Fibroblast of skin of right quadriceps (primary cell): ENCODE results near the gene PNLIP.

Experiments used
- DNase-seq: peaks from one replicate; pipeline ENCODE4 v3.0.0-alpha.2; 2013

Gene PNLIP

DNA sequence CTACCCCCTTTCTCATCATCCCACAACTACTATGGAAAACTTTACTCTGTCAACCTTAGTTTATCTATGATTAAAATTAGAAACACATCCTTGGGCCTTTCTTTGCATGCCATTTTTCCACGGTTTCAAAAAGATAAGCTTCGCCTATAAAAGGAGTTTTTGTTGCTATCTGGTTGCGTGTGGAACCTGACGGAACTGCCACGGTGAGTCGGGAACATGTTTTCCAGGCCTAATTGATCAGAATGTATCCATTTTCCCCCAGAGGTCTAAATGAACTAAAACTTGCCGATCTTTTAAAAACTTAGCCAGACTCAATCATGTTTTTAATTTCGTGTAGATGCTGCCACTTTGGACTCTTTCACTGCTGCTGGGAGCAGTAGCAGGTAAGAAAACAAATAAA lies at the start of gene PNLIP:
TSS of gene PNLIP (plus strand) at position 176 of the 400 bp plus-strand sequence. CDS start at position 338, 162 bp downstream.
- DNase-seq, result no peak

DNA sequence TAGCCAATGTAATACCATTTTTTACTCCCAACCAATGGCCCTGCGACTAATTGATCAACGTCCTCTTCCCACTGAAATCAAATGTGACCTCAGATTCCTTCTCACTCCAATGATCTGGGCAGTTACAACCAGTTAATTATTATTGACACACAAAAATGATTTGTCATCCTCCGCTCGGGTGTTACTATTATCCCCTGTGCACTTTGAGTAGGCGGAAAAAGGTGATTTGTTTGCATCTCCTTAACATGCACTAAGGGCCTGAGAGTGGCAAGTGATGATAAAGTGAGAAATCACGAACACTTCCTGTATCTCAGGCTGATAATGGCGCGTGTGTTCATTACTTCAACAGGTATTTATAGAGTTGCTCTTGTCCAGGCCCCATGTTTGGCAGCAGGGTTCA lies 40.9 kb upstream of the PNLIP start:
- no peak for DNase-seq

DNA sequence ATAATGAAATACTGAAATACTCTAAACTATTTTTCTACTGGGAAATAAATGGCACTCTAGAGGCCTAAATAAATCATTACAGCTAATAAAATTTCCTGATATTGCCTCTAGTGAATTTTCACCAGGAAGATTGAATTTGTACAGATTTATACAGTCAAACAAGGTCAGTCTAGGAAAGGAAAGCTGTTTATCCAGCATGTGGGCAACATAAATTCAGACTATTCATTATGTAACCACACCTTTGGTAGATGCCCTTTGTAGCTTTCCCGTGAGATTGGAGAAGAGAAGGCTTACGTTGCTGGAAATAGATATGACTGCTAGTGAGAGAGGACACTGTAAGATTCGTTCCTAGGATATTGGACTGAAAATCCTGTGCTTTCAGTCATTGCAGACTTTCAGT lies 35.2 kb upstream of the PNLIP start:
- DNase-seq, result no peak

DNA sequence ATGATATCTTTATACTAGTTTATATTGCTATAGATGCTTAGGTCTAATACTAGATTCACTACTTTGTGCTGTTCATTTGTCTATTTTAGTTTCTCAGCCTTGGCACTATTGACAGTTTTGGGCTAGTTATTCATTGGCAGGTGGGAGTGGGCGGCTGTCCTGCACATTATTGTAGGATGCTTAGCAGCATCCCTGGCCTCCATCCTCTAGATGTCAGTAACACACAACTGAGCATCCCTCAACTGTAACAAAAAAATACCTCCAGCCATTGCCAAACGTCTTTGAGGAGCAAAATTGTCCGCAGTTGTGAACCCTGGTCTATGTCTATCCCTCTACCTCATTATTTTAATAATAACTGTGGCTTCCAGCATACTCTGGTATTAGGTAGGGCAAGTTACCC lies 34.4 kb upstream of the PNLIP start:
- DNase-seq, result no peak

DNA sequence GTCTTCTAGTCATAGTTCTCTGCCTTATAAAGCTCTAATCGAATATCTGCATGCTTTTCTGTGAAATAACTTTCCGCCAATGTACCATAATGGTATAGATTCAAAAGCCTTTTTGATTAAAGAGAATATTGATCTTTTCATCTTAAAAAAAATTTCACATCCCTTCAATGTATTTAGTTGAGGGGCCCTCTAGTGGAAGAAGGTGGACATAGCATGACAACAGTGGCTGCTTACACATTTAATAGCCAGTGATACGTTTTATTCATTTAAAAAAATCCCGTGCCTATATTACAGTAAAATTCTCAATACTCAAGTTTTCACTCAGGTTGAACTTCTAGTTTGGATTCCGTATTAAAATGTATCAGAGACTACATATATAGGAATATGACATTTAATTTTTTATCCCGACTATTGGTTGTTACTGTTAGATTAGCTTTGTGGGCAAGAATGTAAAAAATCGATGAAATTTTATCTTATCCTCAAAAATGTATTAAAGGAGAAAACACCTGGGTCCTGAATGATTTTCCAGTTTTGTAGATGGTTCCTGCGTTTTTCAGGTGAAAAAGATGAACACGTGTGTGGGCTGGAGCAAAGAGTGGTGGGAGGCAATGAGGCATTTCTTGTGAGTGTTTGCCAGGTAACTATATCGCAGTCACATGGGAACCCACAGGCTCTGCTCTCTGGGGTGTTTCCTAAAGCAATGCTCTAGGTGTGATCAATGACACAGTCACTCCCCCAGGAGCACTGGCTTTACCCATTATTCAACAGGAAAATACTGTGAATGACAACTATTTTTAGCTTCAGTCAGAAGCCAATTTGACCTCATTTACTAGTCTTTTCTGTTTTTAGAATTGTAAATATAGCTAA lies 24.1 kb upstream of the PNLIP start:
- peak; percentile 35 for DNase-seq

DNA sequence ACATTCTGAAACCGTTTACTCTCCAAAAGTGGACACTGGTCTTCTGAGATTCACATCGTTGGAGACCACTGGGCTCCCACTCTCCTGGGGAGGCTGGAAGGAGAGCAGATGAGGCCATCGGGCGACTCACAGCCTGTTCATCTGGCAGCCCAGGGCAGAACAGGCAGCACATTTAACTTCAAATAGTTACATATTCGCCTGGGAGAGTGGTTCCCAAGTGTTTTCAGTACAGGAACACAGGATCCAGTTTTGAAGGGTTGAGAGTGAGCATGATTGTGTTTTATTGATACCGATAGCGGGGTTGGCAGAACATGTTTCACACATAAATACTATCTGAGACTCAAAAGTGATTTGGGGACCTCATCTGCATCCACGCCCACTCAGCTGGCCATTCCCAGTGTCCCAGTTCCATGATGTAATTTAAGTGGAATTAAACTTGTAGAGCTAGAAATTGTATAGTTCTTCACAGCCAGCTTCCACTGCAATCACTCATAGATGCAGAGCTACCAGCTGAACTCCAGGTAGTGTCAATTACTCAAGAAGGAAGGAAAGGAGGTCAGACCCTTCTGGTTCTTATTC lies 22.8 kb upstream of the PNLIP start:
- no peak for DNase-seq

DNA sequence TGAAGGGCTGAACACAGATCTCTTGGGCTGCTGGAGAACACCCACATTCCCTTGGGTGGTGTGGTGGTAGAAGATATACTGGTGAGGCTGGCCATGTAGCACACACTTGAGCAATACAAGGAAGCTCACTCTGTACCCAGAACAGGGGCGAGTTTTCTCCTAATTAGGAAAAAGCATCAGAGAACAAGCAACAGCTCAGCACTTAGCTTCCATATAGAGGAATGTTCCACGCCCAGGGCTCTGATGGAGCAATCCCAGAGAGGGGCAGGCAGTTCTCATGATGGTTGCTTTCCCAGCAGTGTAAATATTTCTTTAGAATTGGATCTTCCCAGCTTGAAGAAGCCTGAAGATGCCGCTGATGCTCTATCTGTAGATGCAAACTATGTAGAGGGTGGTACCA lies 21.0 kb upstream of the PNLIP start:
- DNase-seq, result no peak

DNA sequence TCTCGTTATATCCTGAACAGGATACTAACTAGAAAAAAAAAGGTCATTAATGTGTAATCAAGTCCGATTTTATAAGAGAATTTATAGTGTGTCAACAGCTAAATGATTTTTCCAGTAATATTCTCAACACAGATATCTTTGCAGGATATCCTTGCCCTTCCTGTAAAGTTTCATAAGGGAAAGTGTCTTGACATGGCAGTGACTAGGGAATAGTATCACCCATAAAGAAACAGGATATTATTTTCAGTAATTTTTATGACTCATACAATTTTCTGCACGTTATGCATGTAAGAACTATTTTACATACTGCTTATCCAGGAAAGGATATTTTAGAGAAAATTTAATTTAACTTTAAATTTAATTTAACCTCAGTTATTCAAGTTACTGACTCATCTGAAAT lies 19.5 kb upstream of the PNLIP start:
- no peak for DNase-seq

DNA sequence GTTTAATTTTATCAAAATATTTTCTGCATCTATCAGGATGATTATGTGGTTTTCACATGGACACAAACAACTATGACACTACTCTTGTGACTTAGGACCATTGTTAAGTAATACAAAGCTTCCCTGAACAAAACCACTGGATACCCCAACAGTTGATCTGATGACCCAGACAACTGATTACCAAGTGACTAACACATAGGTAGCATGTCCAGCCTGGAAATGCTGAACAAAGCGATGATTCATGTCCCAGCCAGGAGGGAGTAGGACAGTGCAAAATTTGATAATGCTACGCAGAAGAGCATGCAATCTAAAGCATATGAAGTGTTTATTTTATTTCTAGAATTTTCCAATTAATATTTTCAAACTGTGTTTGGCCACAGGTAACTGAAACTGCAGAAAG lies 8.9 kb upstream of the PNLIP start:
- no peak for DNase-seq

DNA sequence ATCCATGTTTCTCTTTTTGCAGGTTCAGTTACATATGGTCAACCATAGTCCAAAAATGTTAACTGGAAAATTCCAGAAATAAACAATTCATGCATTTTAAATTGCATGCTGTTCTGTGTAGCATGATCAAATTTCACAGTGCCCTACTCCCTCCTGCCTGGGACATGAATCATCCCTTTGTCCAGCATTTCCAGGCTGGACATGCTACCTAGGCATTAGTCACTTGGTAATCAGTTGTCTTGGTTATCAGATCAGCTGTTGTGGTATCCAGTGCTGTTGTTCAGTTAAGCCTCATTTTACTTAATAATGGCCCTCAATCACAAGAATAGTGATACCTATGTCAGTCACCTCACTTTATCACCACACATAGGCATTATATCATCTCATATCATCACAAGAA lies 7.3 kb upstream of the PNLIP start:
- DNase-seq, result no peak

DNA sequence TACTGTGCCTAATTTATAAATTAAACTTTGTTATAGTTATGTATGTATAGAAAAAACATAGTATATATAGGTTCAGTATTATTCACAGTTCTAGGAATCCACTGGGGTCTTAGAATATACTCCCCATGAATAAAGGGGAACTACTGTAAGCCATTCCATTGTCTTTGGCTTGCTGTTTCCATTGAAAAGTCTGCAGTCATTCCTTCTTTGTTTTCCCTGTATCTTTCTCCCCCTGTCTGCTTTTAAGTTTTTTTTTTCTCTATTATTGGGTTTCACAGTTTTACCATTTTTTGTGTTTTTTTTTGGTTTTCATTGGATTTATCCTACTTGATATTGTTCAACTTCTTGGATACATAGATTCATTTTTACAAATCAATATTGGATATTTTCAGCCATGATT lies 6.7 kb upstream of the PNLIP start:
- DNase-seq, result no peak

DNA sequence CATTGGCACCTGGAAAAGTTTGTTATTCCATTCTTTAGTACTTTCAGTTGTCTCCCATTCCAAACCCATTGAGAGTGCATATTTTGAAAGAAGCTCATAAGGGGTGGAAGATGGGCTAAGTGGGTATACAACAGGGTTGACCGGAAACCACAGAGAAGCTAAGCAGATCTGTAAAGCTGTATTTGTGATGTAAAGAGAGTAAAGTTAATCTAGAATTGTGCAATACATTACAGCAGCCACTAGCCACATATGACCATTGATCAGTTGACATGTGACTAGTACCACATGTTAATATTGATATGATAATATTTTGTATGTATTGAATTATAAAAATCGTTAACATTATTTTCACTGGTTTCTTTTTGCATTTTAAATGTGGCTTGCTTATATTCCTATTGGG lies 4.9 kb upstream of the PNLIP start:
- no peak for DNase-seq

DNA sequence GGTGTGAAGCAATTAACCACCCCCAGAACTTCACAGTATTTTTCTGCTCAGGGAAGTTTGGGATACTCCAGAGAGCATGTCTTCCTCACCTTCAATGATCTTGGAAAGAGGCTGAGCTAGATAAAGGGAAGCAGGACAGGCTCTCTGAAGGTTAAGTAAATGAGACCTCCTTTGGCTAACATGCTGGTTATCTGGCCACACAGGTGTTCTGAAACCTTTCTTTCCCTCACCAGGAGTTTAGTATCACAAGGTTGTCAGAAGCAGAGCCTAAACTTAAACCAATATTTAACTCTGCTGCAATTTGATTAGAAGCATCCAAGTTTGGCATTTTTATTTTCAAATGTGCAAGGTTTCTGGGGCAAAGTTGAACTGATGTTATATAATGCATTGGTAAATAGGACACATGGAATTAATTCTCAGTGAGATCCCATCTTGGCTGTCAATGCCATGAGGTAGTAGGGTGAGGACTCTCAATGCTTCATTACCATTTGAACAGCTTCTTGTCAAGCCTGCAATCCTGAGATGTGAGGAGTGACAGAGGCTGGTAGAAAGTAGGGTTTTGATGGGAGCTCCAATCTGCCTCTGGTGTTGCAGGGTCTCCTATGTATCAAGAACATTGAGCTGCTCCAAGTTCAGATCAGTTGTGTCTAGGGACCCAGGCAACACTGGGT lies 3.6 kb upstream of the PNLIP start:
- DNase-seq, result no peak

DNA sequence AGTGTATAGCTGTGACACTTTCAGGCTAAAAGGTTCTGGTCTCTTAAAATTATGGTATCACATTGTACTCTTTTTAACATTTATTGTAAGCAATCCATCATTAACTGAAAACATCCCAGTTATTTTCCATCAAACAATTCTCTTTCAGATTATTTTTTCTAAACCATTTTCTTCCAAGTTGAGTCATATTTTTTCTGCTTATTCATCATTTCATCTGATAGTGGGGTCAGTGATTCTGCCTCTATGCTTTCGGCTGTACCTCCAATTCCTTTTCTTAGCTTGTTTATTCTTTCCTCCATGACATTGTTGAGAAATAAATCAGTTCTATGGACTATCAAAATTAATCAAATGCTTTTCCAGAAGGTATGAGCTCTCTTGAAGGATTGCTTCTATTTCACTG lies 609 bp upstream of the PNLIP start:
- no peak for DNase-seq

DNA sequence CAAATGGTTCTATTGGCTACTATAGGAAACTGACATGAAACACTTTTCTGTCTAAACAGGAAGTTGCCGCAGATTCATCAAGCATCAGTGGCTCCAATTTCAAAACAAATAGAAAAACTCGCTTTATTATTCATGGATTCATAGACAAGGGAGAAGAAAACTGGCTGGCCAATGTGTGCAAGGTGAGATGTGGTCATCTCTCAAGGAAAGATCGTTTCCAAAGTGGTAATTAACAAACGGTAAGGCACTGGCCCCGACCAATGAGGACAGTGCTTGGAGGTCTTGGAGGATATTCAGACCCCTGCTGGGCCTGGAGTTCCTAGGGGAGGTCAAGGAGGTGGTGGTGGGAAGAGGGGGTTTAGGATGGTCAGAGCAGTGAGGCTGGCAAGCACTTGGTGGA lies 2.6 kb downstream of the PNLIP start:
- no peak for DNase-seq

DNA sequence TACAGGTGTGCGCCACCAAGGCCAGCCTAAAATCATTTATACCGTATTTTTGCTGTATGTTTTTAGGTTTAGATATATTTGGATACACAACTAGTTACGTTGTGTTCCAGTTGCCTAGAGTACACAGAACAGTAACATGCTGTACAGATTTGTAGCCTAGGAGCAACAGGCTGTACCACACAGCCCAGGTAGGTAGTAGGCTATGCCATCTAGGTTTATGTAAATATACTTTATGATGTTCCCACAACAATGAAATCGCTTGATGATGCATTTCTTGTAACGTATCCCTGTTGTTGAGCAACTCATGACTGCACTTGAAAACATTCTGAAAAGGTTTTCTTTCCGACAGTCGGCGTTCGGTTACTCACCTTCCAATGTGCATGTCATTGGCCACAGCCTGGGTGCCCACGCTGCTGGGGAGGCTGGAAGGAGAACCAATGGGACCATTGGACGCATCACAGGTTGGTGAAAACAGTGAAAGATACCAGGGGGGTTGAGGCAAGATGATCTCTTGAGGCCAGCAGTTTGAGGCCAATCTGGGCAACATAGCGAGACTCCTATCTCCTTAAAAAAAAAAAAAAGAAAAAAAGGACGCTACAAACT lies 7.7 kb downstream of the PNLIP start:
- no peak for DNase-seq

DNA sequence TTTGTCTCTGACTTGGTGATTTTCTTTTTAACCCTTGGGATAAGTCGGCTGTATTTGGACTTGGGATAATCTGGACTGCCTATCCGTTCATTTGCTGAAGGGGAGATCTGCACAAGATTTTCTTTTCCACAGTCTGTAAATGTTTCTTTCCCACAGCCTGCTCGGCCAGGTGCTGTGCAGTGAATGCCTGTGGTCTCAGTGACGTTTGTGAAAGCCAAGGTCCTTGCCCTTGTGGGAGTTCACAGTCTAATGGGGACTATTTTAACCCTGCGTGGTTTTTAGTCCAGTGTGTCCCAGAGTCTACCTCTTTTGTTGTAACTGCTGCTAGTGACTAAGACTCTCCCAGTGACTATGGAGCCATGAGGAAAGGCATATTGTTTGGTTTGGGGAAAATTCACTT lies 8.9 kb downstream of the PNLIP start:
- DNase-seq, result no peak

DNA sequence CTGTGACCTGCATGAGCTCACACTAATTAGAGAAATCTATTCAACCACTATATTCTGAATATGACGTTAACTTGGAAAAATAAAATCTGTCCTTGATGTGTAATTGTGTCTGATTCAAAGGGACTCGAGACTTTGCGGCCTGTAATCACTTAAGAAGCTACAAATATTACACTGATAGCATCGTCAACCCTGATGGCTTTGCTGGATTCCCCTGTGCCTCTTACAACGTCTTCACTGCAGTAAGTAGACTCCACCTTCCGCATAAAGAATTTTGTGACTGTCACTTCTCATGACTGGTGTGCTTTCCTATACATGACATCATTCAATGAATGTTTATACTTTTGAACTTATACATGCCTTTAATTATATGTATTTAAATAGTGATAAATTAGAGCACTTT lies 10.1 kb downstream of the PNLIP start:
- no peak for DNase-seq

DNA sequence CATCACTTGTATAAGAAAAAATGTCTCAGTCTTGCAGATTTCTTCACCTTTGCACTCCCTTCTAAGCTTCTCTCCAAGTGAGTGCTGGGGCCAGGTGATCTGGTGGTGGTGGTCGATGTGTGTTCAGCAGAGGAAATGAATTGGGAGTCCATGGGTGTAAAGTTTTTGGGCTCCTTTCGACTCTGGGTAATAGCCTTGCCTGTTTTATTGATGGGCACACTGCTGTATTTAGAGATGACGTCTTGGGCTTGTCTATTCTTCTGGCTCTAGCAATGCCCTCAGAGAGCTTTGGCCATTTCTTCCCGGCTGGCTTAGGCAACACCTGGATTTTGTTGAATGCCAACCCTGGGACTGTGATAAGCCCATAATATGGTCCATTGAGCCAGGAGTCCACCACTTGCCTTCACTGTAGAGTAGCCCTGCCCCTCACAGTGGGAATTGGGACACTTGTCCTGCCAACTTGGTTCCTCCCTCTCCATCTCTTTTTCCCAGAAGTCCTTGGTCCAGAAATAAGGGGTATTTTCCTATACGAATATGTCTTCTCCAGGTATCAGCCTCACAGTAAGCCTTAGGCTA lies 11.7 kb downstream of the PNLIP start:
- no peak for DNase-seq

DNA sequence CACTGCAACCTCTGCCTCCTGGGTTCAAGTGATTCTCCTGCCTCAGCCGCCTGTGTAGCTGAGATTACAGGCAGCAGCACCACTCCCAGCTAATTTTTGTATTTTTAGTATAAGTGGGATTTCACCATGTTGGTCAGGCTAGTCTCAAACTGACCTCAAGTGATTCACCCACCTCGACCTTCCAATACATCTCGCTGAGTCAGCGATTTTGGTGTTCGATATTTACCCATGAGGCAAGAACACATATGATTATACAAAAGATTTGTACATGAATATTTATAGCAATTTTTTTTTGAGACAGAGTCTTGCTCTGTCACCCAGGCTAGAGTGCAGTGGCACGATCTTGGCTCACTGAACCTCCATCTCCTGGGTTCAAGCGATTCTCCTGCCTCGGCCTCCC lies 19.8 kb downstream of the PNLIP start:
- no peak for DNase-seq

DNA sequence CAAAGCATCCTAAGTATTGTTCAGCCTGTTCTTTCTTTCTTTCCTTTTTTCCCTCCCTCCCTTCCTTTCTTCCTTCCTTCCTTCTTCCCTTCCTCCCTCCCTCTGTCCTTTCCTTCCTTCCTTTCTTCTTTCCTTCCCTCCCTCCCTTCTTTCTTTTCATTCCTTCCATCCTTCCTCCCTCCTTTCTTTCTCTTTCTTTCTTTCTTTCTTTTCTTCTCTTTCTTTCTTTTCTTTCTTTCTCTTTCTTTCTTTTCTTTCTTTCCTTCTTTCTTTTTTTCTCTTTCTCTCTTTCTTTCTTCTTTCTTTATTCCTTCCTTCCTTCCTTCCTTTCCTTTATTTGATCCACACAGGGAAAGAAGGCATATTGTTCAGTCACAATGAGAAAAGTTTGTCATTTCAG lies 21.2 kb downstream of the PNLIP start:
- DNase-seq, result no peak

DNA sequence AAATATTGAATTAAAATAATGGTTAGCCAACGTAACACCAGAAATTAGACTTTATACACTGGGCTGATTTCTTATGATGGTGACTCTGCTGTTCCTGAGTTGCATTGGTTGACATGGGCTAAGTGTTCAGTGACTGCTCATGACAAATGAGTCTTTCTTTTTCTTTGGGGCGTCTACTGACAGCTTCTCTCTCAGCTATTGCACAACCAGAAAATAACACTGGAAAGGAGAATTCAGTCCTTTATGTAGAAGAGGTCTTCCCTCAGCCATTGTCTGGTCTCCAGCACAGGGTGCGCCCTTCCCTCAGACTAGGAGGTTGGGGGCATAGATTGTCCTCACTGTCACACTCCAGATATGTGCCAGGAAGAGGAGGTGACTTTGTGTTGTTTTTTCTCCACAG lies 21.6 kb downstream of the PNLIP start:
- DNase-seq, result no peak

DNA sequence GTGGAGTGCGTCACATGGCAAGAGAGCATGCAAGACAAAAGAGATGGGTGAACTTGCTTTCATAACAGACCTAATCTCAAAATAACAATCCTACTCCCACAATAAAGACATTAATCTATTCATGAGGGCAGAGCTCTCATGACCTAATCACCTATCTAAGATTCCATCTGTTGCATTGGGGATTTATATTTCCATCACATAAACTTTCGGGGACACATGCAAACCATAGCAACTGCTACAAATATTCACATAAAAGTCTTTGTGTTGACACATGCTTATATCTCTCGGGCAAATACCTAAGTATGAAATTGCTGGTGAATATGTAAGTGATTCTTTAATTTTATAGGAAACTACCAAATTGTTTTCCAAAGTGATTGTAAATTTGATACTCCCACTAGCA lies 29.1 kb downstream of the PNLIP start:
- DNase-seq, result no peak
